ENCODE measurements around the gene CTNND2. TPM values are rescaled to one million over a fixed set of nuclear protein-coding genes. Genes with fewer than 3 reads are reported as not detected.

Gene CTNND2
- total and polyA plus RNA-seq, 9 of the 15 experiments (the other 6 are each of a cell fraction or from before 2014, with no cell fraction given), result 0.03 to 0.35 TPM; not detected in 7

DNA sequence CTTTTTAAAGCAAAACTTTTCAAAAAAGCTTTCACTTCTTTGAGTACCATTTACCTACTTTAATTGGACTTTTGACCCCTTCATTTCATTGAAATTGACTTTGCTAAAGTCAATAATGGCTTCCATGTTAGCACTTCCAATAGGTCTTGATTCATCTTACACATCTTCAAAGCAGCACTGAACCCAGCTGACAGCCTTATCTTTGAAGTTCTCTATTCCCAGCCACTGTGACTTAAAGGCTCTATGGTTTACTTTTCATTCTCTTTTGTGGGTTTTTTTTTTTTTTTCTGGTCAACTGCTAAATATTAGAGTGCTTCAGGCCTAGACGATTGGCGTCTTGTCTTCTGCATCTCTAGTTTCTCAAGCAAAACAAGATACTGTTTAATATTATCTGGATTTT lies 385.0 kb downstream of the CTNND2 start:
- no peaks in the 10 kb centered on the region for H3K36me3 ChIP-seq (ENCODE audit: control insufficient read depth, insufficient read depth, low read length)
- no peaks in the 10 kb centered on the region for H3K27me3 ChIP-seq (ENCODE audit: control insufficient read depth in 2 of 2, insufficient read depth in 2 of 2, low read length in 2 of 2)
- no peak overlapping the region for H3K4me3 ChIP-seq
- no peaks in the 10 kb centered on the region for H3K79me2 ChIP-seq (ENCODE audit: control insufficient read depth, insufficient read depth, low read length)
- ATAC-seq, result no peak
- no peak for FAIRE-seq
- POLR2A ChIA-PET, result interaction anchor here (0.8 kb wide), 1 partner anchor 12 kb away, joined by 3 read pairs; no protein-coding TSS in a partner anchor
- intact Hi-C loops (cut with micrococcal nuclease), result no loop called here
- H2AFZ ChIP-seq (ENCODE audit: low read depth, low read length), result no peak overlapping the region
- H3K4me2 ChIP-seq (ENCODE audit: insufficient read depth, low read length), result no peak overlapping the region
- 0% methylated on average over 2 of the region's 2 CpGs for WGBS (ENCODE audit: insufficient coverage, low coverage, missing lambda C conversion rate)
- no peak for DNase-seq (ENCODE audit: extremely low read depth in 1 of 4, low spot score in 3 of 4)
- no peaks in the 10 kb centered on the region for H4K20me1 ChIP-seq (replicated peaks; ENCODE audit: control insufficient read depth, insufficient read depth, low read length)
- H3K9me1 ChIP-seq (ENCODE audit: control insufficient read depth, insufficient read depth, low read length), result no peaks in the 10 kb centered on the region
- H3K4me1 ChIP-seq (replicated peaks in 1 of 2; ENCODE audit: control insufficient read depth in 2 of 2, insufficient read depth in 2 of 2, low read length in 2 of 2), result no peaks in the 10 kb centered on the region
- in situ Hi-C loops (cut with MboI), result no loop called here
- H3K9ac ChIP-seq (ENCODE audit: insufficient read depth in 1 of 2, low read depth in 2 of 2, low read length in 2 of 2), result no peak overlapping the region
- H3K27ac ChIP-seq (ENCODE audit: extremely low read depth, low read depth, low read length), result no peak overlapping the region
- H3K9me3 ChIP-seq (replicated peaks; ENCODE audit: control insufficient read depth, insufficient read depth, low read depth, low read length), result no peaks in the 10 kb centered on the region
- no TSS peak for BruUV-seq (replicated peaks)
- CTCF ChIA-PET (ENCODE audit: low intra/inter-chr PET ratio), result no interaction called here
- no peak for TF ChIP-seq MXI1 (IDR thresholded peaks at IDR 0.05; ENCODE audit: low read depth, low read length)
- no peak for TF ChIP-seq SP1 (CRISPR knock-in tag; IDR thresholded peaks at IDR 0.05)
- TF ChIP-seq, protein P1, sequence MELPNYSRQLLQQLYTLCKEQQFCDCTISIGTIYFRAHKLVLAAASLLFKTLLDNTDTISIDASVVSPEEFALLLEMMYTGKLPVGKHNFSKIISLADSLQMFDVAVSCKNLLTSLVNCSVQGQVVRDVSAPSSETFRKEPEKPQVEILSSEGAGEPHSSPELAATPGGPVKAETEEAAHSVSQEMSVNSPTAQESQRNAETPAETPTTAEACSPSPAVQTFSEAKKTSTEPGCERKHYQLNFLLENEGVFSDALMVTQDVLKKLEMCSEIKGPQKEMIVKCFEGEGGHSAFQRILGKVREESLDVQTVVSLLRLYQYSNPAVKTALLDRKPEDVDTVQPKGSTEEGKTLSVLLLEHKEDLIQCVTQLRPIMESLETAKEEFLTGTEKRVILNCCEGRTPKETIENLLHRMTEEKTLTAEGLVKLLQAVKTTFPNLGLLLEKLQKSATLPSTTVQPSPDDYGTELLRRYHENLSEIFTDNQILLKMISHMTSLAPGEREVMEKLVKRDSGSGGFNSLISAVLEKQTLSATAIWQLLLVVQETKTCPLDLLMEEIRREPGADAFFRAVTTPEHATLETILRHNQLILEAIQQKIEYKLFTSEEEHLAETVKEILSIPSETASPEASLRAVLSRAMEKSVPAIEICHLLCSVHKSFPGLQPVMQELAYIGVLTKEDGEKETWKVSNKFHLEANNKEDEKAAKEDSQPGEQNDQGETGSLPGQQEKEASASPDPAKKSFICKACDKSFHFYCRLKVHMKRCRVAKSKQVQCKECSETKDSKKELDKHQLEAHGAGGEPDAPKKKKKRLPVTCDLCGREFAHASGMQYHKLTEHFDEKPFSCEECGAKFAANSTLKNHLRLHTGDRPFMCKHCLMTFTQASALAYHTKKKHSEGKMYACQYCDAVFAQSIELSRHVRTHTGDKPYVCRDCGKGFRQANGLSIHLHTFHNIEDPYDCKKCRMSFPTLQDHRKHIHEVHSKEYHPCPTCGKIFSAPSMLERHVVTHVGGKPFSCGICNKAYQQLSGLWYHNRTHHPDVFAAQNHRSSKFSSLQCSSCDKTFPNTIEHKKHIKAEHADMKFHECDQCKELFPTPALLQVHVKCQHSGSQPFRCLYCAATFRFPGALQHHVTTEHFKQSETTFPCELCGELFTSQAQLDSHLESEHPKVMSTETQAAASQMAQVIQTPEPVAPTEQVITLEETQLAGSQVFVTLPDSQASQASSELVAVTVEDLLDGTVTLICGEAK (IDR thresholded peaks at IDR 0.05), result no peak
- TF ChIP-seq, protein P1 (CRISPR knock-in tag; IDR thresholded peaks at IDR 0.05), result no peak
- TF ChIP-seq, protein P2, sequence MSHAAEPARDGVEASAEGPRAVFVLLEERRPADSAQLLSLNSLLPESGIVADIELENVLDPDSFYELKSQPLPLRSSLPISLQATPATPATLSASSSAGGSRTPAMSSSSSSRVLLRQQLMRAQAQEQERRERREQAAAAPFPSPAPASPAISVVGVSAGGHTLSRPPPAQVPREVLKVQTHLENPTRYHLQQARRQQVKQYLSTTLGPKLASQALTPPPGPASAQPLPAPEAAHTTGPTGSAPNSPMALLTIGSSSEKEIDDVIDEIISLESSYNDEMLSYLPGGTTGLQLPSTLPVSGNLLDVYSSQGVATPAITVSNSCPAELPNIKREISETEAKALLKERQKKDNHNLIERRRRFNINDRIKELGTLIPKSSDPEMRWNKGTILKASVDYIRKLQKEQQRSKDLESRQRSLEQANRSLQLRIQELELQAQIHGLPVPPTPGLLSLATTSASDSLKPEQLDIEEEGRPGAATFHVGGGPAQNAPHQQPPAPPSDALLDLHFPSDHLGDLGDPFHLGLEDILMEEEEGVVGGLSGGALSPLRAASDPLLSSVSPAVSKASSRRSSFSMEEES (CRISPR knock-in tag; IDR thresholded peaks at IDR 0.05), result no peak
- no peak for TF ChIP-seq MTF1 (CRISPR knock-in tag; IDR thresholded peaks at IDR 0.05; ENCODE audit: borderline replicate concordance)
- no peak for TF ChIP-seq ZNF408 (CRISPR knock-in tag; IDR thresholded peaks at IDR 0.05; ENCODE audit: low read depth)
- no peak for TF ChIP-seq CBX5 (IDR thresholded peaks at IDR 0.05; ENCODE audit: borderline replicate concordance, low read depth)
- TF ChIP-seq TAL1 (IDR thresholded peaks at IDR 0.05), result no peak
- no peak for TF ChIP-seq ZKSCAN3 (CRISPR knock-in tag; IDR thresholded peaks at IDR 0.05)
- no peak for TF ChIP-seq TCF7L2 (IDR thresholded peaks at IDR 0.05; ENCODE audit: low read depth, low read length)
- no peak for TF ChIP-seq HNRNPH1 (optimal IDR thresholded peaks at IDR 0.05; ENCODE audit: low read depth, low read length)
- TF ChIP-seq POLR2A (conservative IDR thresholded peaks at IDR 0.05), result no peak
- TF ChIP-seq FOXJ3 (CRISPR knock-in tag; IDR thresholded peaks at IDR 0.05), result no peak
- TF ChIP-seq ZNF134 (CRISPR knock-in tag; conservative IDR thresholded peaks at IDR 0.05), result no peak
- no peak for TF ChIP-seq EP300 (IDR thresholded peaks at IDR 0.05; ENCODE audit: low read length)

All from K562 (cell line).